Measurements from ENCODE around the gene GRIK1. TPM values are rescaled to one million over a fixed set of nuclear protein-coding genes. Genes with fewer than 3 reads are reported as not detected.

GRIK1 gene
- total RNA-seq, 3 donors from 2014 or later = 0.38 to 0.41 TPM; not detected in 1

- Histone ChIP-seq H3K4me1 (ENCODE audit: low read depth) (no peaks in the 10 kb centered on the region), H3K36me3 (ENCODE audit: low read depth) (no peaks in the 10 kb centered on the region), H3K9me3 (no peaks in the 10 kb centered on the region), H3K4me3 (no peak overlapping the region)
- DNase-seq (no peak), ATAC-seq (no peak)
- TF ChIP-seq CTCF (IDR thresholded peaks at IDR 0.05) = no peak
- intact Hi-C loops (cut with DNase I, micrococcal nuclease) = no loop called here
Observed at GRCh38 chr21:29671728-29672127, 268.1 kb downstream of the GRIK1 start.

GRCh38 chr21:29670228-29670627 is 269.6 kb downstream of the GRIK1 start:
- ATAC-seq (no peak), DNase-seq (no peak)
- TF ChIP-seq CTCF (IDR thresholded peaks at IDR 0.05) = no peak
- no peaks in the 10 kb centered on the region for H3K36me3 ChIP-seq (ENCODE audit: low read depth)
- intact Hi-C loops (cut with DNase I, micrococcal nuclease) = no loop called here
- no peaks in the 10 kb centered on the region for H3K9me3 ChIP-seq
- no peak overlapping the region for H3K4me3 ChIP-seq
- no peaks in the 10 kb centered on the region for H3K4me1 ChIP-seq (ENCODE audit: low read depth)

- Histone ChIP-seq H3K36me3 (ENCODE audit: low read depth) (no peaks in the 10 kb centered on the region), H3K9me3 (no peaks in the 10 kb centered on the region), H3K4me1 (ENCODE audit: low read depth) (no peaks in the 10 kb centered on the region), H3K4me3 (no peak overlapping the region)
- intact Hi-C loops (cut with DNase I, micrococcal nuclease) = no loop called here
- ATAC-seq (no peak), DNase-seq (no peak)
- TF ChIP-seq CTCF (IDR thresholded peaks at IDR 0.05) = no peak
Observed at GRCh38 chr21:29669416-29669815, 270.4 kb downstream of the GRIK1 start.

- TF ChIP-seq CTCF (IDR thresholded peaks at IDR 0.05) = no peak
- DNase-seq = no peak
- ATAC-seq = no peak
- Histone ChIP-seq H3K9me3 (no peaks in the 10 kb centered on the region), H3K4me1 (ENCODE audit: low read depth) (no peaks in the 10 kb centered on the region), H3K36me3 (ENCODE audit: low read depth) (no peaks in the 10 kb centered on the region), H3K4me3 (no peak overlapping the region)
- intact Hi-C loops (cut with DNase I, micrococcal nuclease) = no loop called here
Observed at GRCh38 chr21:29667651-29668050, 272.1 kb downstream of the GRIK1 start.

GRCh38 chr21:29664615-29665014 is 275.2 kb downstream of the GRIK1 start:
- Histone ChIP-seq H3K4me1 (ENCODE audit: low read depth) (no peaks in the 10 kb centered on the region), H3K9me3 (no peaks in the 10 kb centered on the region), H3K36me3 (ENCODE audit: low read depth) (no peaks in the 10 kb centered on the region), H3K4me3 (no peak overlapping the region)
- ATAC-seq (no peak), DNase-seq (no peak)
- intact Hi-C loops (cut with DNase I, micrococcal nuclease) = no loop called here
- TF ChIP-seq CTCF (IDR thresholded peaks at IDR 0.05) = no peak

Data from mucosa of descending colon (tissue), 3 donors.